ENCODE results near the gene ZBTB46.
"Not testable (repeated sequence)": the region's sequence is repeated elsewhere in the genome, so short reads cannot be mapped to it uniquely, and the experiment has no call there.

The ZBTB46 gene

GRCh38 chr20:63732118-63733095, 98.7 kb downstream of the ZBTB46 start:
- DNase-seq, result no peak

GRCh38 chr20:63731410-63731809, 99.7 kb downstream of the ZBTB46 start:
- DNase-seq, result no peak

- not testable (repeated sequence) for DNase-seq
Measured at GRCh38 chr20:63730189-63730733, 100.8 kb downstream of the ZBTB46 start.

- DNase-seq, result not testable (repeated sequence)
Measured at GRCh38 chr20:63722967-63723622, 108.0 kb downstream of the ZBTB46 start.

GRCh38 chr20:63718996-63719395, 112.1 kb downstream of the ZBTB46 start:
- no peak for DNase-seq

- no peak for DNase-seq
Measured at GRCh38 chr20:63714858-63715257, 116.2 kb downstream of the ZBTB46 start.

- no peak for DNase-seq
Measured at GRCh38 chr20:63712191-63712590, 118.9 kb downstream of the ZBTB46 start.

- DNase-seq, result no peak
Measured at GRCh38 chr20:63711085-63711645, 119.9 kb downstream of the ZBTB46 start.

- DNase-seq, result no peak
Measured at GRCh38 chr20:63709149-63709527, 121.9 kb downstream of the ZBTB46 start.

- DNase-seq, result no peak
Measured at GRCh38 chr20:63708301-63709148, 122.5 kb downstream of the ZBTB46 start.

- DNase-seq, result peak; percentile 91
Measured at GRCh38 chr20:63707558-63708300, 123.3 kb downstream of the ZBTB46 start, which contains the start of the genes ARFRP1 and ZGPAT. ARFRP1 (minus strand) TSS chr20:63707976; CDS start chr20:63707091, 885 bp downstream. ZGPAT (plus strand) TSS chr20:63708039; CDS start chr20:63708581, 542 bp downstream.

GRCh38 chr20:63706852-63707557, 124.1 kb downstream of the ZBTB46 start:
- DNase-seq, result peak; percentile 70

- DNase-seq, result no peak
Measured at GRCh38 chr20:63706027-63706695, 124.9 kb downstream of the ZBTB46 start.

GRCh38 chr20:63705232-63706026, 125.6 kb downstream of the ZBTB46 start:
- no peak for DNase-seq

- no peak for DNase-seq
Measured at GRCh38 chr20:63704749-63705117, 126.3 kb downstream of the ZBTB46 start.

- DNase-seq, result no peak
Measured at GRCh38 chr20:63703976-63704748, 126.9 kb downstream of the ZBTB46 start.

GRCh38 chr20:63703471-63703975, 127.5 kb downstream of the ZBTB46 start:
- DNase-seq, result no peak

GRCh38 chr20:63702751-63703470, 128.2 kb downstream of the ZBTB46 start:
- DNase-seq, result no peak

Measured in CD4-positive, alpha-beta T cell treated with Interleukin-12 subunit alpha and Interleukin-12 subunit beta, for 1 hour (primary cell).